ENCODE data around the gene MRPS17.
A peak's percentile ranks its signal among the peaks of the same experiment; 100 is the strongest.

Gene MRPS17

DNA sequence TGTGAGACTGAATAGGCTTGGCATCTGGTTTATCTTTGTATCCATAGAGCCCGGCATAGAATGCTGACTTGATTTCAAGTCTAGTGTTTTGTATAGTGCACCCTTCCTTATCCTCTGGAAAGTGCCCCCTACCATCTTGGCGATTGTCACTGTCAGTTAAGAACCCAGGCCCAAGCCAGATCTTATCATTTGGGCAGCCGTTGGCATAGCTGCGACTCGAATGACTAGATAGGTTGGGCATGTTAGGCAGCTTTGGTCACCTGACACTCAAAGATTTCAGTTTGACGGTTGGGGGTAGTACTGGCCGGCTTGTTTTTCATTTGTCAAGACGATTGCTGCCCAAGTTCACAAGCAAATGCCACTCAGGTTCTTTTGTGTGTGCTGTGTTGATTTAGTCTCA, 19.3 kb downstream of the MRPS17 start:
- no peak for DNase-seq (ENCODE audit: low read depth)

DNA sequence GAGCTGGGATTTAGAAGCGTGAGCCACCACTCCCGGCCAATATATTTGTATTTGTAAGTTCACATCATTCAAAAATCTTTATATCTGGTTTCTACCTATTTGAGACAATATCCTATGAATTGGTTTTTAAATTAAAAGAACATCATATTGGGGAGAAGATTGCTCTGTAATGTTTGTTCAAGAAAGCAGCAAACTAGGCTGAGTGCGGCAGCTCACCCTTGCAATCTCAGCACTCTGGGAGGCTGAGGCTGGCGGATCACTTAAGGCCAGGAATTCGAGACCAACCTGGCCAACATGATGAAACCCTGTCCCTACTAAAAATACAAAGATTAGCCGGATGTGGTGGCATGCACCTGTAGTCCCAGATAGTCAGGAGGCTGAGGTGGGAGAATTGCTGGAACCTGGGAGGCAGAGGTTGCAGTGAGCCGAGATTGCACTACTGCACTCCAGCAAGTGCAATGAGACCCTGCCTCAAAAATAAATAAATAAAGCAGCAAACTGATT, 22.1 kb downstream of the MRPS17 start:
- DNase-seq (ENCODE audit: low read depth) = no peak

DNA sequence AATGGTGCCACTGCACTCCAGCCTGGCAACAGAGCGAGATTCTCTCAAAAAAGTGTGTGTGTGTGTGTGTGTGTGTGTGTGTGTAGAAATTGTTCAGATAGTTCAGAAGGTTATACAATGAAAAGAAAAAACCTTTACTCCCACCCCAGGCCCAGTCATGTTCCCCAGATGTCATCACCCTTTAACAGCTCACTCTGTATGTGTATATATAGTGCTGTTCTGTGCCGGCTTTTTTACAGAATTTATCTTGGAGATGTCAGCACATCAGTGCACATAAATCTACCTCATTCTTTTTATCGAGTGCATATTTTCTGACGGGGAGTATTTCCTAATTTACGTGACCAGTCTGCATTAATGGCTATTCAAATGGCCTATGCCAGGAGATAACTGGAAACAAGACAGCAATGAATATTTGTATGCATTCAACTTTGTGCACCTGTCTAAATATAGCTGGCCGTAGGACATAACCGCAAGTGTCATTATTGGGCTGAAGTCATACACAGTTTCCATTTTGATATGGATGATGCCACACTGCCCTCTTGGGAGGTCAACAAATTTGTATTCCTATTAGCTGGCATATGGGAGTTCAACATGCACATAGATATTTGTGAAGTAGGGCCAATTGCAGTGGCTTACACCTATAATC, 24.4 kb downstream of the MRPS17 start:
- no peak for DNase-seq (ENCODE audit: low read depth)

DNA sequence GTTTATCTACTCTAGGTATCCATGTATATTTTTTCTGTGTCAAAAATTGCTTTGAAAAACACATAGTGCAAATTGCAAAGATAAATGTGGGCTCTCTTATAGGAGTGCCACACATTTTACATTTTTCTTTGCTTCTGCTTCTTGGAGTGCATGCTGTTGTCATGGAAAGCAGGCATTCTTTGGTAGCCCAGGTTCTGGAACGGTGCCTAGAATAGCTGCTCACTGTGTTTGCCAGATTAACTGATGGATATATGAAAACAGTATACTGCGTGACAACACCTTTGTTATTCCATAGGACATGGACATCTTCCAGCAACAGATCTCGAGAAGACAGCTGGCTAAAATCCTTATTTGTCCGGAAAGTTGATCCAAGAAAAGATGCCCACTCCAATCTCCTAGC, 26.2 kb downstream of the MRPS17 start:
- peak; percentile 17 for DNase-seq (ENCODE audit: low read depth)

DNA sequence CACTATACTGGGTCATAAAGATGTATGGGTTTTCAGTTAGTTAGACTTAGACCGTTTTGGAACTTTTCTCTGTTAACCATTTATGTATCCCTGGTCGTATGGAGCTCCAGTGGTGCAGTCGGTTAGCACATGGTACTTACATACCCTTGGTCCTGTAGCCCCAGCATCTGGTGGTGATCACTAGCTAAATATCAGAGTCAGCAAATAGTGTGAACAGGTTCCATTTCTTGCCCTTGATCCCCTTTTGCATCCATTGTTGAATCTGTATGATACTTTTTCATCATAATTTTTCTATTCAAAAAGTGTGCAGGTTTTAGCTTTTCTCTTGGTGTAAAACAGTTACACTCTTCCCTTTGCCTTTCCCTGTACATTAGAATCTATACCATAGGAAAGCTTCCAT, 28.6 kb downstream of the MRPS17 start:
- DNase-seq (ENCODE audit: low read depth) = no peak

DNA sequence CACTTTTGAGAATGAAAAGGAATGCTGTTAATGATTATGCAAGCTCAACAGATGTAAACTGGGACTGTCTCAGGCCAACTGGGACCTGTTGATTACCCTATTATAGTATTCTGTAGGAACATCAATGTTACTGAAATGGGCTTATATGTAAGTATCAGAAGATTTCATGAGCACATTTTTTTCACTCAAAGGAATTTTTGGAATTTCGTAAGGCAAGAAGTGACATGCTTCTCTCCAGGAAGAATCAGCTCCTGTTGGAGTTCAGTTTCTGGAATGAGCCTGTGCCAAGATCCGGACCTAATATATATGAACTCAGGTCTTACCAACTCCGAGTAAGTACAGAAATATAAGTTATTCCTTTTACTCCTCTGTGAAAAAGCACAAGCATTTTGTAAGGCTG, 31.9 kb downstream of the MRPS17 start:
- DNase-seq (ENCODE audit: low read depth) = no peak

DNA sequence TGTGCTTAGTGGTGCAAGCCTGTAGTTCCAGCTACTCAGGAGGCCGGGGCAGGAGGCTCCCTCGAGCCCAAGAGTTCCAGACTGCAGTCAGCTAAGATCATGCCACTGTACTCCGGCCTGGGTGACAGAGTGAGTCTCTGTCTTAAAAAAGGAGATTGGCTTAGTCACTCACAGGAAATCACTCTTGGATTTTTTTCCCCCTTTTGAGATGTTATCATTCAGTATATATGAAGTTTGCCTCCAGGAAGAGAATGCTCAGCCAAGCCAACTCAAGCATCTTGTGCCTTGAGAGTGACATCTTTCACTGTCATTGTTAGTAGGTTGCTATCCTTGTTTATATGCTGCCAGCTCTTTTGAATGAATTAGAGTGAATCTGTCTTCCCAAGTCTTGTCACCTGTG, 40.7 kb downstream of the MRPS17 start:
- no peak for DNase-seq (ENCODE audit: low read depth)

DNA sequence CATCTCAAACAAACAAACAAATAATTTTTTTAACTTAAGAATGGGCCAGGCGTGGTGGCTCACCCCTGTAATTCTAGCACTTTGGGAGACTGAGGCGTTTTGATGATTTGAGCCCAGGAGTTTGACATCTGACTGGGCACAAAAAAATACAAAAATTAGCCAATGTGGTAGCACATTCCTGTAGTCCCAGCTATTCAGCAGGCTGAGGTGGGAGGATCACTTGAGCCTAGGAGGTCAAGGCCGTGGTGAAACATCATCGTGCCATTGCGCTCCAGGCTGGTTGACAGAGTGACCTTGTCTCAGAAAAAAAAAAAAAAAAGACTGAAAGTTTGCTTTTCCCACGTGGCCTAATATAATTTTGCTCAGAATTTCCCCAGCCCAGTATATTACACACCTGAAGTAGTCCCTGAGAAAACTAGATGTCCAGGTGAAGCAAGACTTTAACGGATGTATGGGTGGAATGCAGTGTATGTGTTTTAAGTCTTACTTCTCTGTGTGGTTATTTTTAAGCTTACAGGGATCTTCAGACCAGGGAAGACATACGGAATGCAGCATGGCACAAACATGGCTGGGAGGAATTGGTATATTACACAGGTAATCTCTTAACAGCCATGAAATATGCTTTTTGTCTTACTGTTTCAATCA, 45.3 kb downstream of the MRPS17 start:
- no peak for DNase-seq (ENCODE audit: low read depth)

DNA sequence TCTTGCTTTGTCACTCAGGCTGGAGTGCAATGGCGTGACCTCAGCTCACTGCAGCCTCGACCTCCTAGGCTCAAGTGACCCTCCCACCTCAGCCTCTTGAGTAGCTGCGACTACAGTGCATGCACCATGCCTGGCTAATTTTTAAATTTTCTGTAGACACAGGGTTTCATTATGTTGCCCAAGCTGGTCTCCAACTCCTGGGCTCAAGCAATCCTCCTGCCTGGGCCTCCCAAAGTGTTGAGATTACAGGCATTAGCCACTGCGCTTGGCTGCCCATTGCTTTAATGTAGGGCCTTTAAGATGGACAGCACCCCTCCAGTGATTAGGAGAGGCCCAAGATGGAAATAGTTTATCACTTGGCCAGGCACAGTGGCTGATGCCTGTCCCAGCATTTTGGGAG, 52.1 kb downstream of the MRPS17 start:
- no peak for DNase-seq (ENCODE audit: low read depth)

All from stromal cell of bone marrow (primary cell).